ENCODE results near the gene RGMB. TPM values are rescaled to one million over a fixed set of nuclear protein-coding genes. Genes with fewer than 3 reads are reported as not detected.

The RGMB gene
- polyA plus RNA-seq, 3 donors: 5.4 to 12.6 (median 5.9) TPM

GRCh38 chr5:98798847-98799246, 25.4 kb downstream of the RGMB start:
- WGBS, 3 donors: 79 to 92% (median 91%) methylated on average over 3 of the region's 3 CpGs
- no peak overlapping the region for H3K27ac ChIP-seq (ENCODE audit: low read depth, low read length)

DNA sequence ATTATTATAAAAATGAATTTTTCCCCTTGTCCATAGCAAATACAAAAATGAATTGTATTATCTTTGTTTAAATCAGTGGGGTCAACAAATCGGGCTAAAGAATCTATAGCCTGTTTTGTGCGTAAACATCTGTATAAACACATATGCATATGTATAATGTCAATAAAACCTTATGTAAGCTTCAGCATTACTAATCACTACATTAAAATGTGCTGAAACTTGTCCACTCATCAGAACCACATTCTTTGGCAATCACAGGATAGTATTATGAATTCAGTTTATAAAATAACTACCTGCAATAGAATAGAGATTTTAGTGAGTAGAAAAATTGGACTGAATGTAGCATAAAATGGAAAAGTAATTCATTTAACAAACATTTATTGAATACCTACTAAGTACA, 30.6 kb downstream of the RGMB start:
- no peak overlapping the region for H3K27ac ChIP-seq (ENCODE audit: low read depth, low read length)
- 75 to 95% (median 94%) methylated on average over 2 of the region's 2 CpGs for WGBS, 3 donors

DNA sequence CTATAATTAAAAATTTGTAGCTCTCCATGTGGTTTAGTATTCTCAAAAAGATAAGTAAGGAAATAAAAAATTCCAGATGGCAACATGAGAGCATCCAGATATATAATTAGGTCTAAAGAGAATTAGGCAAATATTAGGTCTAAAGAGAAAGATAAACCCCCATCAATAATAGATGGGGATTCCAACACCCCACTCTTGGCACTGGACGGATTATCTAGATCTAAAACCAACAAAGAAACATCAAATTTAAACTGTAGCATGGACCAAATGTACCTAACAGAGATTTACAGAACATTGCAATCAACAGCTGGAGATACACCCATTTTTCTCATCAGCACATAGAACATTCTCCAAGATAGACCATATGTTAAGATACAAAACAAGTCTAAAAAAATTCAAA, 31.6 kb downstream of the RGMB start:
- 0 to 53% (median 31%) methylated on average over 1 of the region's 1 CpG for WGBS, 3 donors
- H3K27ac ChIP-seq (ENCODE audit: low read depth, low read length): no peak overlapping the region

- no peak overlapping the region for H3K27ac ChIP-seq (ENCODE audit: low read depth, low read length)
Observed at GRCh38 chr5:98807806-98808205, 34.3 kb downstream of the RGMB start.

GRCh38 chr5:98810206-98810605, 36.7 kb downstream of the RGMB start:
- H3K27ac ChIP-seq (ENCODE audit: low read depth, low read length): no peak overlapping the region
- WGBS, 3 donors: 30 to 54% (median 37%) methylated on average over 2 of the region's 2 CpGs

DNA sequence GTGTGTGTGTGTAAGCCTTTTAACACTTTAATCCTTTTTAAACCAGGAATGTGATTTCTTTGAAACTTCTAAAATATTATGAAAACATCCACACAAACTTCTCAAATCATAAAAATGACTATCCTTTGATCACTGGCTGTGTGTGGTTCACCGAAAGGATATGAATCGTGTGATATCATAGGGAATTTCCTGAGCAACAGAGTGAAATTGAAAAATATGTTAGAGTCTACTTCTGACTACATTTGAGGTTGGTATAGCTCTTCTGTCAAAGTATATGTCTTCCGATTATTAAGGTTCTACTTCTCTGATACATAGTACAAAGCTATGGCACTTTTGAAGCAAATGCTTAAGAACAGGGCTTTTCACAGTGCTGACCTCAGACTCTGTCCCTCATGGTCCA, 40.3 kb downstream of the RGMB start:
- 91 to 98% (median 98%) methylated on average over 3 of the region's 3 CpGs for WGBS, 3 donors
- H3K27ac ChIP-seq (ENCODE audit: low read depth, low read length): no peak overlapping the region

DNA sequence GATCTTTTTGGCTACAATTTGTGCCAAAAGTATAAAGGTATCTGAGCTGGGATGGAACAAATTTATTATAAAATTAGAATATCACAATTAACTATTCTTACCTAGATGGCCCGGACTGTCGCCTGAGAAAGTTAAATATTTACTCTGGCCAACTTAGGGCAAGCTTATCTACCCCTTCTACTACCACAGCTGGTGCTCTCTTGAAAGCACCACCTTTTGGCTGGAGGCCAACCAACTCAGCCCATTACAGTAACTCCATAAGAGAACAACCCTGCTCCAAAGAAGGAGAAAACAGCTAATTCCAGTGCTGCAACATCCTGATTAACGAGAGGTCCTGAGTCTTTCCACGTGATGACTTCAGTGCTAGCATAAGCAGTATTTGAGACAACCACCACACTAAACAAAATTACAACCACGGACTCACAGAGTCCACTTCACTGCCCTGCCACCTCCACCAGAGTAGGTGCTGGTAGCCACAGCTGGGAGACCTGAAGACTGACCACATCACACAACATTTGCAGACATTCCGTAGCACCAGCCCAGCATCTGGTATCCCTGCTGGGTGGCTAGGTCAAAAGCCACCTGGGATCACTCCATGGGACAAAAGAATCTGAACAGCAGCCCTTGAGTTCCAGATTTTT, 43.2 kb downstream of the RGMB start:
- 33 to 84% (median 82%) methylated on average over 6 of the region's 6 CpGs for WGBS, 3 donors
- H3K27ac ChIP-seq (ENCODE audit: low read depth, low read length): no peak overlapping the region

DNA sequence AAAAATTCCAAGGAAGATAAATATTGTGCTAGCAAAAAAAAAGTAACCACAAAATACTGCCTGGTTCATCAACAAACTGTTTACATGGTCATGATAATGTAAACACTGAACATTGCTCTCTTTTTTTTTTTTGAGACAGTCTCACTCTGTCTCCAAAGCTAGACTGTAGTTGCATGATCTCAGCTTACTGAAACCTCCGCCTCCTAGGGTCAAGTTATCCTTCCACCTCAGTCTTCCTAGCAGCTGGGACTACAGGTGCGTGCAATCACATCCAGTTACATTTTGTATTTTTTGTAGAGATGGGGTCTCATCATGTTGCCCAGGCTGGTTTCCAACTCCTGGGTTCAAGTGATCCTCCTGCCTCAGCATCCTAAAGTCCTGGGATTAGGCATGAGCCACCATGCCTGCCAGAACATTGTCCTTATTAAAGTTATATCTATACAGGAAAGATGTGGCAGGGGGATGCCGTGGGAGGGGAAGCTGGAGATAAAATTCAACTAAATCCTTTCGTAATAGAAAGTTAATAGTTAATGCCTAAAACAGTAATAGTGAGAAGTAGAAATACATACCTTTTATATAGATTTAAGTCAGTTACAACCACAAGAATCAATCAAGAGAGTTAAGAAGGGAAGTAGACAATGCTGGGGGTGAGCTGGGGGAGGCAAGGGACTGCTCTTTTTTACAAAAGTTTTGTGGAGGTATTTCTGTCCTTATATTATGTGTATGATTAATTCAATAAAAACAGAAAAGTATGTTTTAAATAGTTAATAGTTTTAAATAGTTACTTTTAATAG, 52.3 kb downstream of the RGMB start:
- H3K27ac ChIP-seq (ENCODE audit: low read depth, low read length): no peak overlapping the region
- 86 to 91% (median 88%) methylated on average over 4 of the region's 4 CpGs for WGBS, 3 donors

DNA sequence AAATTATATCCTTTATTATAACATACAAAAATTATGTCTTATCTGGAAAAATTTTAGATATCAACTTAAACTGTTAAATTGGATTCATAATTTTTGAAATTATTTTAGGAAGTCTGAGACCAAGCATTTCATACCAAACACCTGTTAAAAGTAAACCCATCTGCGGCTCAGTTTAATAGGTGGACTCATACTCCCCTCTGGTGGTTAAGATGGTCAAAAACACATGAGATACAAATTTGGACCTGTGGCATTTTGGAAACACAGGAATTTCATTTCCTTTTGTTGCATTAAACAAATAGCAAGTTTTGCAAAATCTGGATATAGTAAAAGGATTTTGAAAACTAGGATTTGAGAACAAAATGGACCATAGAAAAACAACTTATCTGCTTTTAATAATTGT, 53.7 kb downstream of the RGMB start:
- 18 to 38% (median 36%) methylated on average over 1 of the region's 1 CpG for WGBS, 3 donors
- H3K27ac ChIP-seq (ENCODE audit: low read depth, low read length): no peak overlapping the region

GRCh38 chr5:98827588-98828284, 54.3 kb downstream of the RGMB start:
- H3K27ac ChIP-seq (ENCODE audit: low read depth, low read length): no peak overlapping the region
- WGBS, 3 donors: 66 to 84% (median 76%) methylated on average over 7 of the region's 7 CpGs

- WGBS, 3 donors: 88 to 92% (median 90%) methylated on average over 5 of the region's 5 CpGs
Observed at GRCh38 chr5:98836175-98836574, 62.7 kb downstream of the RGMB start.

GRCh38 chr5:98839469-98840383, 66.3 kb downstream of the RGMB start:
- H3K27ac ChIP-seq (ENCODE audit: low read depth, low read length): no peak overlapping the region
- WGBS, 3 donors: 45 to 53% (median 52%) methylated on average over 41 to 42 of the region's 42 CpGs

More at GRCh38 chr5:98836175-98836574, 62.7 kb downstream of the RGMB start:
- no peak overlapping the region for H3K27ac ChIP-seq (ENCODE audit: low read depth, low read length)

DNA sequence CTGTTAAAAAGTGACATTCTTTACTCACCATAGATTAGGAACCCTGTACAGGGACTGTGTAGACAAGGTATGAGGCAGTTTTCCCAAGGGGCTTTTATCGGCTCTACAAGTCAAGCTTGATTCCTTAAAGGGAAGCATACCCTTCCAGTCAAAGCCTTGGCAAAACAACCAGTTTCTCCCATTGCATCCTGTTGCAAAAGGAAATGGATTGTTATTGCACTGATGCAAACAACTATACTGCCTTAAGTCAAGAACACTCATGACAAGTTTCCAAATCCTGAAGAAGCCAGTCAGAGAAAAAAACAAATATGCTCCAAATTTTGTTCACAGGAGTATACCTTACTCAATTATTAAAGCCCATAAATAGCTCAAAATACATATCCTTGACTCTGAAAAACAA, 67.5 kb downstream of the RGMB start:
- 79 to 83% (median 81%) methylated on average over 1 of the region's 1 CpG for WGBS, 3 donors
- H3K27ac ChIP-seq (ENCODE audit: low read depth, low read length): no peak overlapping the region

DNA sequence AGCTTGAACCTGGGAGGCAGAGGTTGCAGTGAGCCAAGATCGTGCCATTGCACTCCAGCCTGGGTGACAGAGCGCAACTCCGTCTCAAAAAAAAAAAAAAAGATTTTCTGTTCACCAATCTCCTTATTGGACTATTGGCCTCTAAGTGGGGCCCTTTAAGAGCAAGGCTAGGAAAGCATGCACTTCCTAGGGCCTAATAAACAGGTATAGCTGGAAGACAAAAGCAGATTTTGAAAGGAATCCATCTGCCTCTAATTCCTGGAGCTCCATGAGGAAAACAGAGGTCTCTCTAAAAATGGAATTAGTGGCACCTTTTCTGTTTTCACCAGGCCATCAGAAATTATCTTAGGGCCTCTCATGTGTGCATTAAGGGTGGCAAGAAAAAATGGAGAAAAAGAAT, 70.0 kb downstream of the RGMB start:
- 99 to 100% (median 100%) methylated on average over 3 of the region's 3 CpGs for WGBS, 3 donors
- H3K27ac ChIP-seq (ENCODE audit: low read depth, low read length): no peak overlapping the region

DNA sequence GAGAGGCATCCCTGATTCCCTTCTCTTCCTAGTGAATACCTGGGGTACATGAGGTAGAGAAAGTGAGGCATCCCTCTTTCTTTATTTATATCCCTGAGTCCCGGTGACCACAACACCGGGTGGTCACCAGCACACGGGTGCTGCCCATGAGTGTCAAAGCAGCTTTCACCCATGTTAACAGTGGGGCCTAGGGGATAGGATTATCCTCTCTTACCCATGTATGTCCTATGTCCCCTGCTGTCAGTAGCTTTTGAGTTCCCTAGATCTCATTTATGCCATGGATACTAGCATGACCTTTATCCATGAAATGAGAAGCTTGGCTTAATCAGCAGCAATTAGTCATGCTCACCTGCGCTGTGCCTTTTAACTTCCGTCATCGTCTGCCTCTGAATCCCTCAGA, 71.4 kb downstream of the RGMB start:
- no peak overlapping the region for H3K27ac ChIP-seq (ENCODE audit: low read depth, low read length)
- WGBS, 3 donors: 91 to 98% (median 92%) methylated on average over 6 of the region's 6 CpGs

- 90 to 96% (median 96%) methylated on average over 8 of the region's 8 CpGs for WGBS, 3 donors
- no peak overlapping the region for H3K27ac ChIP-seq (ENCODE audit: low read depth, low read length)
Observed at GRCh38 chr5:98845878-98846277, 72.4 kb downstream of the RGMB start.

Measured in adipose tissue (tissue), 3 donors.